Adrenal gland (tissue), 12 donors: ENCODE measurements around the gene SUPT4H1. TPM values are rescaled to one million over a fixed set of nuclear protein-coding genes. Genes with fewer than 3 reads are reported as not detected.

Source experiments
- DNase-seq, 7 donors: peaks; one replicate each; pipeline ENCODE4 v3.0.0-alpha.2; 2019 to 2020
- H3K27ac ChIP-seq, 5 donors: fragments of 200-600 bp; sonication (generic) in 4 of 5; 1 replicate in 3 of 5; 2 replicates in 2 of 5; pipeline versions ENCODE4 v1.5.1 to v1.8.0; 2016 to 2020; ENCODE audit warnings: mild to moderate bottlenecking in 1 of 5
- H3K27me3 ChIP-seq: fragments of 200-600 bp; 2 replicates; pipeline ENCODE4 v1.8.0; 2021
- H3K36me3 ChIP-seq, 2 donors: fragments of 200-600 bp; replicated peaks in 1 of 2; 1 replicate in 1 of 2; 2 replicates in 1 of 2; pipeline versions ENCODE4 v1.5.1 to v1.8.0; 2018 to 2022
- H3K4me1 ChIP-seq, 2 donors: fragments of 200-600 bp; replicated peaks in 1 of 2; 1 replicate in 1 of 2; 2 replicates in 1 of 2; pipeline versions ENCODE4 v1.5.1 to v1.8.0; 2018 to 2021
- H3K4me3 ChIP-seq, 4 donors: fragments of 200-600 bp; sonication (generic) in 3 of 4; one replicate each; pipeline ENCODE4 v1.5.1; 2016 to 2018
- H3K9me3 ChIP-seq, 3 donors: fragments of 200-600 bp; sonication (generic) in 1 of 3; replicated peaks in 1 of 3; 1 replicate in 2 of 3; 2 replicates in 1 of 3; pipeline versions ENCODE4 v1.5.1 to v1.8.0; 2016 to 2021
- POLR2A ChIP-seq, 2 donors: fragments of 450-650 bp; IDR thresholded peaks; one replicate each; pipeline ENCODE4 v1.6.1; 2017; ENCODE audit warnings: antibody characterized with exemption in 2 of 2, mild to moderate bottlenecking in 2 of 2, moderate library complexity in 1 of 2
- WGBS, 4 donors: extraction: QIAGEN DNeasy Blood & Tissue Kit in 2 of 4; methylation state at CpG; one replicate each; pipeline versions ENCODE4 v1.1.5 to v1.1.7; 2013 to 2017; 5-methylcytosine and 5-hydroxymethylcytosine counted together
- intact Hi-C, 2 donors: fragments of 100-400 bp; cut with DNase I; formaldehyde crosslinking; loops; one replicate each; pipeline versions ENCODE4 v1.14.1 to v1.15.0; 2022 to 2023
- polyA plus RNA-seq, 3 donors: library from polyadenylated mRNA; stranded (reverse); fragments of 200-250 nt in 2 of 3; fragments of 350-450 nt in 1 of 3; fragmentation: Illumina TruSeq in 1 of 3; extraction: RNeasy Lipid Tissue Mini Kit (QIAGEN cat#74804) in 1 of 3; gene quantifications; one replicate each; pipeline ENCODE4 v1.2.3, GENCODE V29; 2013 to 2014
- total RNA-seq, 9 donors: library from RNA; depleted of rRNA in 4 of 9; stranded (reverse); fragments of >200 nt in 4 of 9; fragments of 120-200 nt in 1 of 9; fragmentation: NEBNext Ultra II Directional in 1 of 9; extraction: Animal tissue kit (Norgen Biotek cat#: 25700) in 1 of 9; gene quantifications; one replicate each; pipeline versions ENCODE4 v1.1.0 to v1.2.4, GENCODE V29; 2013 to 2023
- TF ChIP-seq, protein P1 (sequence below), 6 experiments: fragments of 450-650 bp in 4 of 6; fragments of 200-600 bp in 2 of 6; sonication (generic) in 1 of 6; IDR thresholded peaks; 1 replicate in 5 of 6; 2 replicates in 1 of 6; pipeline versions ENCODE4 v1.5.1 to v1.8.0; 2016 to 2021; ENCODE audit warnings: antibody characterized with exemption in 6 of 6, mild to moderate bottlenecking in 2 of 6, moderate library complexity in 1 of 6
- donor health status: healthy with polysubstance abuse.
- donor health status: Bipolar disorder and iron deficiency.
- donor health status: DM: yes; HTN: yes; CAD: no.
- donor health status: DM: no; HTN: no; CAD: no.
- donor health status: DM: no; HTN: no; CAD: no.
- donor health status: DM: yes; HTN: yes; CAD: no.

The SUPT4H1 gene
- total and polyA plus RNA-seq, 12 donors: 58.6 to 178 (median 90.3) TPM

DNA sequence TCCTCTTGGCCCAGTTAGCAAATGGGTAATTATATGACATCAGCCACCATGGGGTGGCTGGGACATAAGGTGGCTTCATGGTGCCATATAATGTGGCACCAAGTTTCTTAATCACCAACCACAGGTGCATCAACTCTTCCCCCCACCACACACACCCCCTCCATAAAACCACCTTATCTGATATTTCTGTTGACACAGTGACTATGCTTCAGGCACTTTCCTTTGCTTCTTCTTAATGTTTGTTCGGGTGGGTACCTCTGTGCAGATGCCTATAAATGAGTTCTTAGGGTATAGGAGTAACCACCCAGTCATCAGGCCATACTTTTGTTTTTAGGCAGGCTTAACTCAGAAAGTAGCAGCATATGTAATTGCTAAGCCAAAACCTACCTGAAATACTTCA lies 35.8 kb upstream of the SUPT4H1 start:
- H3K27me3 ChIP-seq: no peaks in the 10 kb centered on the region
- TF ChIP-seq, protein P1, sequence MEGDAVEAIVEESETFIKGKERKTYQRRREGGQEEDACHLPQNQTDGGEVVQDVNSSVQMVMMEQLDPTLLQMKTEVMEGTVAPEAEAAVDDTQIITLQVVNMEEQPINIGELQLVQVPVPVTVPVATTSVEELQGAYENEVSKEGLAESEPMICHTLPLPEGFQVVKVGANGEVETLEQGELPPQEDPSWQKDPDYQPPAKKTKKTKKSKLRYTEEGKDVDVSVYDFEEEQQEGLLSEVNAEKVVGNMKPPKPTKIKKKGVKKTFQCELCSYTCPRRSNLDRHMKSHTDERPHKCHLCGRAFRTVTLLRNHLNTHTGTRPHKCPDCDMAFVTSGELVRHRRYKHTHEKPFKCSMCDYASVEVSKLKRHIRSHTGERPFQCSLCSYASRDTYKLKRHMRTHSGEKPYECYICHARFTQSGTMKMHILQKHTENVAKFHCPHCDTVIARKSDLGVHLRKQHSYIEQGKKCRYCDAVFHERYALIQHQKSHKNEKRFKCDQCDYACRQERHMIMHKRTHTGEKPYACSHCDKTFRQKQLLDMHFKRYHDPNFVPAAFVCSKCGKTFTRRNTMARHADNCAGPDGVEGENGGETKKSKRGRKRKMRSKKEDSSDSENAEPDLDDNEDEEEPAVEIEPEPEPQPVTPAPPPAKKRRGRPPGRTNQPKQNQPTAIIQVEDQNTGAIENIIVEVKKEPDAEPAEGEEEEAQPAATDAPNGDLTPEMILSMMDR (IDR thresholded peaks at IDR 0.05): no peak
- no peak for TF ChIP-seq POLR2A (IDR thresholded peaks at IDR 0.05)
- peaks cover 13 to 36% of the 10 kb centered on the region in 2 donors for H3K4me1 ChIP-seq
- WGBS, 4 donors: 88 to 94% (median 90%) methylated on average over 1 of the region's 1 CpG
- intact Hi-C loops: no loop called here
- no peak for DNase-seq
- H3K36me3 ChIP-seq: no peaks in the 10 kb centered on the region
- no peaks in the 10 kb centered on the region for H3K9me3 ChIP-seq
- no peak overlapping the region for H3K4me3 ChIP-seq
- H3K27ac ChIP-seq: no peak overlapping the region

DNA sequence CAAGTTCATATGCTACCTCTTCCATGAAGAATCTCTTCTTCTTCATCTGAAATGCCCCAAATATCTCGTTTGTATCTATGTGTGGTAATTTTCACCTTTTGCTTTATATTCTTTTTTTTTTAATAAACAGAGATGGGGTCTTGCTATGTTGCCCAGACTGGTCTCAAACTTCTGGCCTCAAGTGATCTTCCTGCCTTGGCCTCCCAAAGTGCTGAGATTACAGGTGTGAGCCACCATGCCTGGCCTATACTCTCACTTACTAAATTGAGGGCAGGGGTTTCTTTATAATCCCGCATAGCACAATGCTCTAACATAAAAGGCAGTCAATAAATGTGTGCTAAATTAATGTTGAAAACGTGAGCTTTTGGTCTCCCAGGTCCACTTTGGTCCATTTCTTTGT lies 34.7 kb upstream of the SUPT4H1 start:
- H3K27ac ChIP-seq: no peak overlapping the region
- H3K36me3 ChIP-seq: no peaks in the 10 kb centered on the region
- 77 to 89% (median 86%) methylated on average over 3 of the region's 3 CpGs for WGBS, 4 donors
- H3K9me3 ChIP-seq: no peaks in the 10 kb centered on the region
- DNase-seq: no peak
- no peaks in the 10 kb centered on the region for H3K27me3 ChIP-seq
- H3K4me1 ChIP-seq: peaks cover 13 to 36% of the 10 kb centered on the region in 2 donors
- intact Hi-C loops: no loop called here
- no peak overlapping the region for H3K4me3 ChIP-seq
- TF ChIP-seq, protein P1 (IDR thresholded peaks at IDR 0.05): no peak
- TF ChIP-seq POLR2A (IDR thresholded peaks at IDR 0.05): no peak

DNA sequence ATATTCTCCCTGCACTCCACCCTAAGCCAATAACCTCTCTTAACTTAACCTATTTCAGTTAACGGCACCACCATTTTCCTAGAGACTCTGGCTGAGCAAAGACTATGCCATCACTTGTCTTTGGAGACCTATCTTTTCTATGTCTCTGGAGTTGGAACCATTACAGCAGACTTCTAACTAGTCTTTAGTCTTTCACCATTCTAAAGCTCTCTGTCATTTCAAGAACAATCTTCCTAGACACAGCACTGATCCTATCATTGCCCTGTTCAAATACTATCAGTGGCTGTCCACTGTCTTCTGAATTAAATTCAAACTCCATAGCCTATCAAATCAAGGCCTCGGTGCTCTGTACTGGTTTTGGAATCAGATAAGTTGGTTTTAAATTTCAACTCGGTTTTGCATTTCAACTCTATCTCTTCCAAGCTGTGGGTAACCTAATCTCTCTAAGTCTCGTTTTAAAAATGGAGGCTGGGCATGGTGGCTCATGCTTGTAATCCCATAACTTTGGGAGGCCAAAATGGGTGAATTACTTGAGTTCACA lies 33.4 kb upstream of the SUPT4H1 start:
- 59 to 77% (median 74%) methylated on average over 4 of the region's 4 CpGs for WGBS, 4 donors
- H3K27ac ChIP-seq: no peak overlapping the region
- no peak for DNase-seq
- H3K27me3 ChIP-seq: no peaks in the 10 kb centered on the region
- H3K36me3 ChIP-seq: no peaks in the 10 kb centered on the region
- no peaks in the 10 kb centered on the region for H3K9me3 ChIP-seq
- intact Hi-C loops: no loop called here
- H3K4me3 ChIP-seq: no peak overlapping the region
- no peak for TF ChIP-seq POLR2A (IDR thresholded peaks at IDR 0.05)
- TF ChIP-seq, protein P1 (IDR thresholded peaks at IDR 0.05): no peak
- H3K4me1 ChIP-seq: peaks cover 13 to 26% of the 10 kb centered on the region in 2 donors

DNA sequence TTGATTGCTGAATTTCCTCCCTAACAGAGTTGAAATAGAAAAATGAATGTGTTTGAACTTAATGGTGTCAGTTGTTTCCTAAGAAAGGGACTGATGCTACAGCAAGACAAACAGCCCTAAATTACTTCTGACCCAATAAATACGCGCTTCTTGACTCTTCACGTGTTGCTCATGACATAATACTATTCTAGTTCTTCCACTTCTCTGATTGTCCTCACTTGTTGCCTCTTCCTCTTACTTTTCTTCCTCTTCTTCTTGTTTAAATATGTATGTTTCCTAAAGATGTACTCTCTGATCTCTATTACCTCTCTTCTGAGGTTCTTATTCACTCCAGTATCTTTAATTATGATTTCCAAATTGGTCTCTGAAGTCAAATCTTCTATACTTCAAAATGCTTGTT lies 32.9 kb upstream of the SUPT4H1 start:
- Histone ChIP-seq H3K4me1 (peaks cover 13 to 26% of the 10 kb centered on the region in 2 donors), H3K9me3 (no peaks in the 10 kb centered on the region), H3K27ac (no peak overlapping the region), H3K4me3 (no peak overlapping the region), H3K27me3 (no peaks in the 10 kb centered on the region), H3K36me3 (no peaks in the 10 kb centered on the region)
- no peak for TF ChIP-seq POLR2A (IDR thresholded peaks at IDR 0.05)
- TF ChIP-seq, protein P1 (IDR thresholded peaks at IDR 0.05): no peak
- DNase-seq: no peak
- 57 to 69% (median 66%) methylated on average over 3 of the region's 3 CpGs for WGBS, 4 donors
- intact Hi-C loops: no loop called here
